NCI-H69 (cell line): Measurements from ENCODE around the gene ERFL.
"Not testable (repeated sequence)": the region's sequence is repeated elsewhere in the genome, so short reads cannot be mapped to it uniquely, and the experiment has no call there.

Experiments used
- DNase-seq: peaks from one replicate; lab custom pipeline; 2025; lab: John Stamatoyannopoulos, UW

ERFL gene

DNA sequence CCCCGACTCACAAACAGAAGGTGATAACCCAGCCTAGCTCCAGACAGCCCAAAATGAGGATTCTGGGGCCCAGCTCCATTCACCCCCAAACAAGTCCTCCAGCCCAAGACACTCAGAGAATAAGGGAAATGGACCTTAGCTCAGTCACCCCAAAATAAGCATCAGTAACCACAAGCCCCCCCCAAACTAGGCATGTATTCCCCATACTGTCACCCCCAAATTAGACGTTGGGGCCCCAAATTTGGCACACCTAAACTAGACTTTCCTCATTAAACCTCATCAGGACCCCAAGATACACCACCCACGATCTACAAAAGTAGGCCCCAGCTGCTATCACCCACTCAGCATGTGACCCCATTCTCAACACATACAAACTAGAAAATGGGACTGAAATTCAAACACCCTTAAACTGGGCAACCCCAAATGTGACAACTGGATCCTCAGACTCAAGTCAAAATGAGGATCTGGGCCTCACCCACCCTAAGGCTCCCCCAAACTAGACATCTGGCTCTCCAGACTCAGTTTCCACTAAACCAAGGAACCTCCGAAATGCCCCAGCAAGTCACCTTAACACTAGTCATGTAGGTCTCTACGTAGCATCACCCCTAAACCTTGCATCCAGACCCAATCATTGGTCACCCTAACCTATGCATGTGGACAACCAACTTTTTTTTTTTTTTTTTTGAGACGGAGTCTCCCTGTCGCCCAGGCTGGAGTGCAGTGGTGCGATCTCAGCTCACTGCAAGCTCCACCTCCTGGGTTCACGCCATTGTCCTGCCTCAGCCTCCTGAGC lies 13.4 kb upstream of the ERFL start:
- no peak for DNase-seq

DNA sequence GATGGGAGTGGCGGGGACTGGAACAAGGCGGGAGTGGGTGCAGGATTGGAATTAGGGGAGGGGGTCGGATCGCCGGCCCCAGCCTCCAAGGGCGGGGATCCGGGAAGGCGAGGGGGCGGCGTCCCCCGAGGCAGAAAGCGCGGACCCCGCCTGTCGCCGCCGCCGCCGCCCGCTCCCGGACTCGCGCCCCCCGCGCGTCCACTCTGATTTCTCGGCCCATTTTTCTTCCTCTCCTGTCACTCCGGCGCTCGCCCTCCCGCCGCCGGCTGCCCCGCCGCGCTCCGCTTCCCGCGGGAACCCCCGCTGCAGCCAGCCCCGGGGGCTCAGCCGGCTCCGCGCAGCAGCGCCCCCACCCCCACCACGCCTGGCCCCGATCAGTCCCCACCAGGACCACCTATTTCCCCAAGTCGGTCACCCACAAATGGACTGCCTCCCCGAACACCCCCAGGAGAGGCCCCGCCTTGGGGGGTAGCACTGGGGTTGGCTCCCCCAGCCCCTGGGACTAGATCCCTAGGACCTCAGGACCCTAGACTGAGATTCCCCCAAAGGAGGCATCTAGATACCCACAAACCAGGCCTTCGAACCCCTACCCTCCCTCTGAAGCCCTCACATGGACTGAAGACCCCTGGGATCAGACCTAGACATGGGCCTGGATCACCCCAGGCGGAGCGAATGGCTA lies 12.6 kb upstream of the ERFL start:
- peak; percentile 68 for DNase-seq

DNA sequence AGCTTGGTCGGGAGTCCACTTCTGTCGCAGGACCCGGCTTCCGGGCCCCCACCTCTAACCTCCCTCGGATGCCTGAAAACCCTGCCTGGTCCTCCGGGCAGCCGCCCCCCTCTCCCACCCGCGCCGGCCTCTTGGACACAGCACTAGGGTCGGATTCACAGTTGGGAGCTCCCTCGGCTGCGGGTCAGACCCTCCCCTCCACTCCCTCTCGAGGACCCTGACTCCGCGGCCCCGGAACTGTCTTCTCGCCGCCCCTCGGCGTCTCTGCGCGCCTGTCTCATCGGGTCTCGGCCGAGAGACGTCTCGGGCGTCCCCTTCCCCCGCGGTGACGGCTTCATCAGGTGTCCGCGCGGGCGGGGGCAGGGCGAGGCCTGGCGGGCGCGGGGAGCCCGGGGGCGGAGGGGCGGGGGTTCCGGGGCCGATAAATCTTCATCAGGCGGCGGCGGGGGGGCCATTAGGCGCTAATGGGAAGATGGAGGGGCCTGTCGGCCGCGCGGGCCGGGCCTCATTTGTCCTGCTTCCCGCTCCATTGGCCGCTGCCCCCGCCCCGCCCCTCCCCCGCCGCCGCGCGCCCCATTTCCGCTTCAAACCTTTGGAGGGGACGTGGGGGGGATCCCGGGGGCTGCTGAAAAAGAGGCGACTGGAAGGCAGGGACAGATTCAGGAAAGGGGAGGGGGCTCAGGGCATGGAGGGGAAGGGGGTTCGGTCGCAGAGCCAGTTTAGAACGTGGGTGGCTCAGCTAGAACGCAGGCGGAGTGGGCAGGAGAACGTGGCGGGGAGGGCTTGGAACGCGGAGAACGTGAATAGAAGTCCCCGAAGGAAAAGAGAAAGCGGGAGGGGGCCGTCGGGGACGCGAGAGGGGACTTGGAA lies 11.8 kb upstream of the ERFL start:
- peak; percentile 85 for DNase-seq

GRCh38 chr19:41939209-41939608 lies 11.0 kb upstream of the ERFL start:
- not testable (repeated sequence) for DNase-seq

DNA sequence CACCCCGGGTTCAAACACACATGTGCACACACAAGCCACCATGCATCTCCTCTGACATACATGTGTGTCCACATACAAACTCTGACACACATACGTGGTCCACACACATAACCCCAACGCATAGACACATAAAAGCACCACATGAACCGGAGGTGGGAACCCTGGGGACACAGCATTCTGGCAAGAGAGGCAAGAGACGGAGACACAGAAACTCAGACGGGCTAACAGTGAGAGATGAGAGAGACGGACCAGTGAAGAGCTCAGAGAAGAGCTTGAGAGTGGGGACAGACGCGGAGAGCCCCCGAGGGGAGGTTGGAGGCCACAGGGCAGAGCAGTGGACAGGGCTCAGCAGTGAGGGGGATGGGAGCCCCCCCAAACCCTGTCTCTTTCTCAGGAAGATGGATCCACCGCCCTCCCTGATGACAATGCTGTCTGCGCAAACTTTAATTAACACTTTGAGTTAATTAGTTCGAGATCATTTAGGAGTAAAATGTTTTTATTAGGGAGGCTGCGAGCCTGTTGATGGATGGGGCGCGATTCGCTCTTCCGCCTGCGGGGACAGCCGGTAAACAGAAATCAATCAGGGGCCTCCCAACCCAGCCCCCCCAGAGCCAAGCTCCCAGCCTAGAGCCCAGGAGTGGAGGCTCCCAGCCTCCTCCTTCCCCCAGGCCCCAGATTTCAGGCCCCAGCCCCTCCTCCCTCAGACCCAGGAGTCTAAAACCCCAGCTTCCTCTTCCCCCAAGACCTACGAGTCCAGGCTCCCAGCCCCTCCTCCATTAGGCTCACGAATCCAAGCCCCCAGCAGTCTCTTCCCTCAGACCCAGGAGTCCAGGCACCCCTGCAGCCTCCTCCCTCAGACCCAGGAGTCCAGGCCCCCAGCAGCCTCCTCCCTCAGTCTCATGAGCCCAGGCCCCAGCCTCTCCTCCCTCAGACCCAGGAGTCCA lies 9.5 kb upstream of the ERFL start:
- DNase-seq, result peak; percentile 61

- no peak for DNase-seq
These were observed 8.7 kb upstream of the ERFL start for GRCh38 chr19:41936961-41937360.

DNA sequence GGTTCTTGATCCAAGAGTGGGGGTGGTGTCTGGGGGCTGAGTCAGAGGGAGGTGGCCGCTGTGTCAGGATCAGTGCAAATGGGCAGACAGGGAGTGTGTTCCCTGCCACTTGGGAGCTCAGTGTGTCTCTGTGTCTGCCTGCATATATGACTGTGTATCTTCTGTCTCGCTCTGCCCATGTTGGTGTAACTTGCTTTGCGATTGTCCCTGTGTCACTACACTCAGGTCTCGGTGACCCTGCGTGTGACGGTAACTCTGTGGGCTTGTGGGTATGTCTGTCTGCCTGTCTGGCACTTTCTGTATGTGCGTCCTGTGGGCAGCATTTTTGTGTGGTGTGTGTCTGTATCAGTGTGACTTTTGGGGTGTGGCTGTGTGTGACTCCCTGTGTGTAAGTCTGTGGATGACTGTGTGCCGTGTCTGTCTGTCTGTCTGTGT lies 8.2 kb upstream of the ERFL start:
- DNase-seq, result no peak

- DNase-seq, result peak; percentile 45
These were observed 7.6 kb upstream of the ERFL start for GRCh38 chr19:41935760-41936415.

DNA sequence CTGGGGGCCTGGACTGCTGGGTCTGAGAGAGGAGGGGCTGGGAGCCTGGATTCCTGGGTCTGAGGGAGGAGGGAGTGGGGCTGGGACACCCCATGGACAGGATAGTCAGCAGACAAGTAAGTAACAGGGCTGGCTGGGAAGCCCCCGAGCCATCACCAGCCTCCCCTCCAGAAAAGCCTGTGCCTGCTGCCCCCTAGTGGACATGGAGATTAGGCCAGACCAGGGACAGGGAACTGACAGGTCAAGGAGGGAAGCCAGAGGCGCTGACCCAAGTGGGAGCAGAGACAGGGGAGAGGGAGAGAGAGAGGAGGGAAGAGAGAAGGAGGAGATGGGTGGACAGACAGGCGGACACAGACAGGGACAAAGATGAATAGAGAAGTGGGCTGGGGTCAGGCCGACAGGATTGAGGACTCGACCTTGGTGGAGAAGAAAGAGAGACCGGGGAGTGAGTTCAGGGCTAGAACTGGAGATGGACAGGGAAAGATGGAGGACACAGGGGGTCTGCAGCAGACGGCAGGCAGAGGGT lies 6.7 kb upstream of the ERFL start:
- DNase-seq, result peak; percentile 80

DNA sequence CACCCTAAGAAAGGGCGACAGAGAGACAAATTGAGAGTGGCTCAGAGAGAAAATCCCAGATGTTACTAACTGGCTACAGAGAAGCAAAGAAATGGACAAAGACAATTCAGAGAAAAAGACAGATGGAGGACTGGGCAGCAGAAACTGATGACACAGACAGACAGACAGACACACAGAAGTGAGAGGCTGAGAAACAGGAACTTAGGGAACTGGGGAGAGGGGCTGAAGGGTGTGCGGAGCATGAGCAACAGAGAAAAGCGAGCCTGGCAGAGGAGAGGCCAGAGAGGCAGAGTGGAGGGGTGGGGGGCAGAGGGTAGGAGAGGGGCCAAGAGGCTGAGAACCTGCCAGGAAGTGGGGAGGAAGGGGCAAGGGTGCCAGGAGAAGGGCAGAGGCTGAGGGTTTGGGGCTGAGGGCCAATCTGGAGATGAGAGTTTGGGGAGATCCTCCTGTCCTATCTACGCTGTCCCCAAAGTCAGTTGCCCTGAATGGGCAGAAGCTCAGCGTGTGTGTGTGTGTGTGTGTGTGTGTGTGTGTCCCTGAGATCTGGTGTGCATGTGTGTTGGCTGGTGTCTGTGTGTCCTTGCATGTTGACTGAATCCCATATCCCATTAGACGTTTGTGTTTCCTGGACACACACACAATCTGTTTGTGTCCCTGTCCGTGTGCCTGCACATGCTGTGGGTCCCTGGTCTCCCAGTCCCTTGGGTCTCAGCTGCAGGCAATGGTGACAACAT lies 5.6 kb upstream of the ERFL start:
- peak; percentile 25 for DNase-seq

- peak; percentile 82 for DNase-seq
These were observed 4.6 kb upstream of the ERFL start for GRCh38 chr19:41932720-41933332.

- DNase-seq, result peak; percentile 81
These were observed 4.0 kb upstream of the ERFL start for GRCh38 chr19:41932259-41932719.

- DNase-seq, result peak; percentile 96
These were observed 2.8 kb upstream of the ERFL start for GRCh38 chr19:41930926-41931592.

- peak; percentile 31 for DNase-seq
These were observed 2.1 kb upstream of the ERFL start for GRCh38 chr19:41930322-41930722.

- DNase-seq, result no peak
These were observed 1.4 kb upstream of the ERFL start for GRCh38 chr19:41929536-41930071.

GRCh38 chr19:41928754-41929535 lies 696 bp upstream of the ERFL start:
- peak; percentile 47 for DNase-seq

DNA sequence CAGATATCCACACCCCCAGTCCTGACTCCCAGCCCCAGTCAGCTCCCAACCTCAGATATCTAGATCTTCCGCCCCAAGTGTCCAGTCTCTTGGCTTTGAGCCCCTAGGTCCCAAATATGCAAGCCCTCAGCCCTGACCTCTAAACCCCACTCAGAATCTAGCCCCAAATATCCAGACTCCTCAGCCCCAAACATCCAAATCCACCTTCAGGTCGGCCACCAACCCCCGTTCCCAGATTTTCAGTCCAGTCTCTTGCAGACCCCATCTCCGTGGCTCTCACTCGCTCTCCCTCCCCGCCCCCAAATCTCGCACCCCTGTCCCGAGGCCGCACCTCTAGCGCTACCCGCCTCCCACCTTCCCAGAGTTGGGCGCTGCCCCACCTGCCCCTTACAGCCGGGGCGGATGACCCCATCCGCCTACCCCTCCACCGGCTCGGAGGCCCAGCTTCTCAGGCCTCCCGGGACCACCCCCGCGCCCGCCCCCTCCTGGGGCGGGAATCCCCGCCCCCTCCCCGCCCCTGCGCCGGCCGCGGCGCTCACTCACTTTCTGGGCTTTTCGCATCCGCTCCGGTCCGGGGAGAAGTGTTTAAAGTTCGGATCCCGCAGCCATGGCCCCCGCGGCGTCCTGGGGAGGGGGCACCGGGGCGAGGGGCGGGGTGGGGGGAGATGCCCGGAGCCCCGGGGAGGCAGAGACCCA lies 604 bp downstream of the ERFL start:
- peak; percentile 36 for DNase-seq
